GM23338 (cell line): ENCODE data around the gene PAPPA2. TPM values are rescaled to one million over a fixed set of nuclear protein-coding genes. Genes with fewer than 3 reads are reported as not detected.

Source experiments
- ATAC-seq: fragments of 200-7000 bp; cut with Tn5 transposase; 3 replicates; pipeline ENCODE4 v1.9.1; 2020
- DNase-seq: peaks from one replicate; pipeline ENCODE4 v3.0.0-alpha.2; 2015; ENCODE audit warnings: low spot score
- H2AFZ ChIP-seq: fragments of 200-600 bp; sonication (generic); 2 replicates; pipeline ENCODE4 v1.8.0; 2016; ENCODE audit warnings: antibody characterized with exemption, mild to moderate bottlenecking, moderate library complexity
- H3F3A ChIP-seq: fragments of 200-600 bp; sonication (generic); replicated peaks from 2 replicates; pipeline ENCODE4 v1.8.0; 2017; ENCODE audit warnings: antibody characterized with exemption, mixed run types, low read depth
- H3K27ac ChIP-seq: fragments of 200-600 bp; sonication (generic); 2 replicates; pipeline ENCODE4 v1.6.1; 2016; ENCODE audit warnings: low read depth
- H3K27me3 ChIP-seq: fragments of 200-600 bp; sonication (generic); 2 replicates; pipeline ENCODE4 v1.8.0; 2016; ENCODE audit warnings: mild to moderate bottlenecking, mixed run types, moderate library complexity; ENCODE audit not compliant: insufficient read depth
- H3K36me3 ChIP-seq: fragments of 200-600 bp; sonication (generic); 2 replicates; pipeline ENCODE4 v1.8.0; 2016; ENCODE audit warnings: mild to moderate bottlenecking; ENCODE audit not compliant: insufficient read depth
- H3K4me1 ChIP-seq: fragments of 200-600 bp; sonication (generic); 2 replicates; pipeline ENCODE4 v1.8.0; 2016; ENCODE audit warnings: mild to moderate bottlenecking, moderate library complexity; ENCODE audit not compliant: insufficient read depth
- H3K4me2 ChIP-seq: fragments of 200-600 bp; sonication (generic); 2 replicates; pipeline ENCODE4 v1.7.1; 2017; ENCODE audit warnings: mixed run types
- H3K4me3 ChIP-seq: fragments of 200-600 bp; sonication (generic); 2 replicates; pipeline ENCODE4 v1.6.1; 2016; ENCODE audit warnings: mixed run types
- H3K79me2 ChIP-seq: fragments of 200-600 bp; sonication (generic); replicated peaks from 2 replicates; pipeline ENCODE4 v1.8.0; 2017; ENCODE audit warnings: mild to moderate bottlenecking; ENCODE audit not compliant: insufficient read depth
- H3K9me2 ChIP-seq: fragments of 200-600 bp; sonication (generic); 2 replicates; pipeline ENCODE4 v1.8.0; 2017; ENCODE audit not compliant: insufficient read depth
- H4K20me1 ChIP-seq: fragments of 200-600 bp; sonication (generic); replicated peaks from 2 replicates; pipeline ENCODE4 v1.8.0; 2017; ENCODE audit warnings: mild to moderate bottlenecking; ENCODE audit not compliant: insufficient read depth
- H3K27ac Mint-ChIP-seq: 2 replicates; pipeline ENCODE4 v1.8.0; 2020; ENCODE audit warnings: inconsistent platforms, mild to moderate bottlenecking, moderate library complexity, mixed read lengths
- H3K27me3 Mint-ChIP-seq: 3 replicates; pipeline ENCODE4 v1.8.0; 2022; ENCODE audit warnings: low read depth, mild to moderate bottlenecking, moderate library complexity, mixed read lengths, inconsistent platforms; ENCODE audit not compliant: insufficient read depth, poor library complexity
- H3K36me3 Mint-ChIP-seq: 3 replicates; pipeline ENCODE4 v1.8.0; 2021; ENCODE audit warnings: low read depth, mild to moderate bottlenecking, inconsistent platforms, moderate library complexity, mixed read lengths
- H3K4me1 Mint-ChIP-seq: 3 replicates; pipeline ENCODE4 v1.8.0; 2020; ENCODE audit warnings: mild to moderate bottlenecking, inconsistent platforms, mixed read lengths
- H3K4me3 Mint-ChIP-seq: 3 replicates; pipeline ENCODE4 v1.8.0; 2021; ENCODE audit warnings: moderate library complexity, mild to moderate bottlenecking, inconsistent platforms, mixed read lengths
- H3K9me3 Mint-ChIP-seq: 3 replicates; pipeline ENCODE4 v1.8.0; 2020; ENCODE audit warnings: moderate library complexity, mild to moderate bottlenecking, inconsistent platforms, mixed read lengths
- CREB1 ChIP-seq: fragments of 250-450 bp; sonication (Bioruptor Pico); IDR thresholded peaks from 2 replicates; pipeline ENCODE4 v1.5.0; 2020; ENCODE audit warnings: low read depth, mild to moderate bottlenecking, moderate library complexity
- EZH2phosphoT487 ChIP-seq: fragments of 200-600 bp; sonication (generic); IDR thresholded peaks from one replicate; pipeline ENCODE4 v1.8.1; 2018; ENCODE audit warnings: antibody characterized with exemption; ENCODE audit not compliant: unreplicated experiment
- JUNB ChIP-seq: IDR thresholded peaks from one replicate; pipeline ENCODE4 v1.6.1; 2016; ENCODE audit warnings: antibody characterized with exemption; ENCODE audit not compliant: unreplicated experiment
- STAT1 ChIP-seq: IDR thresholded peaks from one replicate; pipeline ENCODE4 v1.6.1; 2016; ENCODE audit warnings: antibody characterized with exemption; ENCODE audit not compliant: unreplicated experiment
- ZNF114 ChIP-seq: fragments of 250-450 bp; sonication (Bioruptor Pico); IDR thresholded peaks from 2 replicates; pipeline ENCODE4 v1.5.0; 2020; ENCODE audit warnings: mild to moderate bottlenecking, moderate library complexity
- ZNF462 ChIP-seq: fragments of 250-450 bp; sonication (Bioruptor Pico); IDR thresholded peaks from 2 replicates; pipeline ENCODE4 v1.5.0; 2020; ENCODE audit warnings: mild to moderate bottlenecking, moderate library complexity
- polyA plus RNA-seq: library from polyadenylated mRNA; unstranded; fragments of >200 nt; fragmentation: Nextera tagmentation; extraction: Ambion mirVana; gene quantifications from 2 replicates; pipeline ENCODE4 v1.2.1, GENCODE V29; 2016
- total RNA-seq: library from RNA; depleted of rRNA; stranded (reverse); fragments of >200 nt; shearing (Covaris generic); gene quantifications from 2 replicates; pipeline ENCODE4 v1.2.3, GENCODE V29; 2014

The PAPPA2 gene
- total and polyA plus RNA-seq, 2 experiments from 2014 or later: 1.4 to 1.7 TPM

GRCh38 chr1:176545034-176545639 lies 82.2 kb downstream of the PAPPA2 start:
- Mint-ChIP-seq H3K4me3 (no peak overlapping the region), H3K36me3 (no peaks in the 10 kb centered on the region; the same call in 2 of the 3 replicates), H3K27me3 (no peaks in the 10 kb centered on the region), H3K4me1 (peaks cover 12% of the 10 kb centered on the region), H3K9me3 (0 out of 3 replicates have a peak, but pooled peaks cover 3% of the 10 kb centered on the region), H3K27ac (no peak overlapping the region)
- Histone ChIP-seq H3K27ac (no peak overlapping the region), H2AFZ (no peak overlapping the region), H3K4me3 (no peak overlapping the region), H3K9me2 (0 out of 2 replicates have a peak, but pooled peaks cover 5% of the 10 kb centered on the region), H3K4me2 (no peak overlapping the region), H3F3A (no peaks in the 10 kb centered on the region), H3K27me3 (no peaks in the 10 kb centered on the region), H3K79me2 (no peaks in the 10 kb centered on the region), H3K36me3 (no peaks in the 10 kb centered on the region), H3K4me1 (peaks cover 15% of the 10 kb centered on the region; the same call in 1 of the 2 replicates), H4K20me1 (no peaks in the 10 kb centered on the region)
- TF ChIP-seq ZNF462 (CRISPR knock-in tag) (peak; percentile 24; the same call in 1 of the 2 replicates), STAT1 (no peak)
- ATAC-seq (peak; percentile 73), DNase-seq (peak; percentile 32)

- H3K4me1 Mint-ChIP-seq: peaks cover 27% of the 10 kb centered on the region
- H3K27me3 Mint-ChIP-seq: peaks cover under 1% of the 10 kb centered on the region
- no peaks in the 10 kb centered on the region for H3K27me3 ChIP-seq
- no peak overlapping the region for H3K4me3 Mint-ChIP-seq
- H3K36me3 ChIP-seq: no peaks in the 10 kb centered on the region
- ATAC-seq (no peak), DNase-seq (no peak)
- TF ChIP-seq EZH2phosphoT487 (no peak), ZNF114 (CRISPR knock-in tag) (no peak), JUNB (no peak), CREB1 (CRISPR knock-in tag) (no peak)
- 0 out of 3 replicates have a peak, but pooled peaks cover 3% of the 10 kb centered on the region for H3K9me3 Mint-ChIP-seq
- H3K36me3 Mint-ChIP-seq: no peaks in the 10 kb centered on the region; the same call in 2 of the 3 replicates
- peaks cover 30% of the 10 kb centered on the region; the same call in 1 of the 2 replicates for H3K4me1 ChIP-seq
- H2AFZ ChIP-seq: no peak overlapping the region
- H3K27ac ChIP-seq: no peak overlapping the region
- H3K27ac Mint-ChIP-seq: no peak overlapping the region
- no peak overlapping the region for H3K4me2 ChIP-seq
- H3K9me2 ChIP-seq: 0 out of 2 replicates have a peak, but pooled peaks cover 3% of the 10 kb centered on the region
- no peaks in the 10 kb centered on the region for H3F3A ChIP-seq
- H3K79me2 ChIP-seq: no peaks in the 10 kb centered on the region
- no peak overlapping the region for H3K4me3 ChIP-seq
- H4K20me1 ChIP-seq: no peaks in the 10 kb centered on the region
These were observed 83.8 kb downstream of the PAPPA2 start for GRCh38 chr1:176546825-176547224.
